ENCODE measurements around the gene CSTF2T. TPM values are rescaled to one million over a fixed set of nuclear protein-coding genes. Genes with fewer than 3 reads are reported as not detected.

The CSTF2T gene
- total RNA-seq, 1 donor from 2014 or later = 21.3 TPM

GRCh38 chr10:51663086-51663485 lies 36.3 kb downstream of the CSTF2T start:
- no peak for ATAC-seq
- intact Hi-C loops (cut with DNase I) = no loop called here
- no peak for DNase-seq (ENCODE audit: missing footprints)

- intact Hi-C loops (cut with DNase I) = no loop called here
- ATAC-seq (no peak), DNase-seq (ENCODE audit: missing footprints) (no peak)
These were observed 40.1 kb downstream of the CSTF2T start for GRCh38 chr10:51659344-51659743.

DNA sequence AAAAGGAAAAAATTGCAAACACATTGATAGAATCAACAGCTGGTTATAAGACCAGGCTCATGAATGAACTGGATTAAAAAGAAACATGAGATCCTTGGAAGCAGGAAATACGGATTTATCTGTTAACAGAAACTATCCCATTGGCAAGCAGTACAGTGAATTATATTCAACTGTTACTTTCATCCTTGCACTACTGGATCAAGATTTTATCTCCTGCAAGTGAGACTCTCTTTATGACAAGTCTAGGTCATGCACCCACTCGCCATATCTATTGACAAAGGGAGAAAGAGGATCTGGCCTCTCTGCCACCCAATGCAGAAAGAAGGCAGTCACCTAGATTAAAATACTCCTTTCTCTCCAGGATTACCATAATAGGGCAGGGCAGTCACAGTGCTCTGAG lies 41.4 kb downstream of the CSTF2T start:
- no peak for DNase-seq (ENCODE audit: missing footprints)
- peak; percentile 28 for ATAC-seq
- intact Hi-C loops (cut with DNase I) = no loop called here

- DNase-seq (ENCODE audit: missing footprints) (no peak), ATAC-seq (no peak)
- intact Hi-C loops (cut with DNase I) = no loop called here
These were observed 42.9 kb downstream of the CSTF2T start for GRCh38 chr10:51656503-51656902.

- intact Hi-C loops (cut with DNase I) = no loop called here
- DNase-seq (ENCODE audit: missing footprints) (no peak), ATAC-seq (no peak)
These were observed 44.5 kb downstream of the CSTF2T start for GRCh38 chr10:51654918-51655317.

DNA sequence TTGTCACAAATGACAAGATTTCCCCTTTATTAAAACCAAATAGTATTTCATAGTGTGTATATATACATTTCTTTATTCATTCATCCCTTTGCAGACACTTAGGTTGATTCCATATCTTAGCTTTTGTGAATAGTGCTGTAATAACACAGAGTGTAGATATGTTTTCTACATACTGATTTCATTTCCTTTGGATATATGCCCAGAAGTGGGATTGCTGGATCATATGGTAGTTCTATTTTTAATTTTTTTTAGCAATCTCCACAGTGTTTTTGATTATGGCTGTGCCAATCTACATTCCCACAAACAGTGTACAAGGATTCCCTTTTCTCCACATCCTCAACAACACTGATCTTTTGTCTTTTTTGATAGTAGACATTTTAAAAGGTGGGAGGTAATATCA lies 46.4 kb downstream of the CSTF2T start:
- ATAC-seq = no peak
- intact Hi-C loops (cut with DNase I) = no loop called here

DNA sequence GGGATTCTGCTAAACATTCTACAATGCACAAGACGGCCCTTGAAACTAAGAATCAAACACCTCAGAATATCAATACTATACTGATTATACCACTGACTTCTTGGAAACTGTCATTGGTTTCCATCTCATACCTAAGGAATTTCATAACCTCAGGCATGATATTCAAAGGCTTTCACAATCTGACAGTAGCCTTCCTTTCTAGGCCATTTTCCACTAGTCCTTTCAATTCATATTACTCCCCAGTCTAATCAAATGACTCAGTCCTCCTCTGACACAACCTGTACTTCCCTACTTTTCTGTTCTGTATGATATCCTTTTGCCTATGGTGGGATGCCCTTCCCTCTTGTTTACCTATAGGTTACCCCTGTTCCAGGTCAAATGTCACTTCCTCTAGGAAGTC lies 48.3 kb downstream of the CSTF2T start:
- no peak for DNase-seq (ENCODE audit: missing footprints)
- intact Hi-C loops (cut with DNase I) = no loop called here

More for the DNA sequence above, 46.4 kb downstream of the CSTF2T start:
- no peak for DNase-seq (ENCODE audit: missing footprints)

DNA sequence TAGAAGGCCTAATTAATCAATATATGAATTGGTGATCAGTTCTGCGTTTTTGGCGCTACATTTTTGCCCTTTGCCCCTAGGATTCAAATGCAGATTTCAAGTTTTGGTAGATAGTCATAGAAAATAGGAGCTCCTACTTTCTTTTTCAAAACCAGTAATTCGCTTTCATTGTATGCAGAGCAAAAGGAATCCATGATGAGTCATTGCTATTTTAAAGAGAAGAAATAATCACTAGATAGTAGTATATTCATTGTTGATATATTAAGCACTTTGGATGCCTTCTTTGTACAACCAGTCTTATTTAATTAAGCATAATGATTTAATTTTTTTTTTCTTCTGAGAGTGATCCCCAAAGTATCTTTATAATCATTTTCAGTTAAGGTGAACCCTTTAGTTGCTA lies 50.3 kb downstream of the CSTF2T start:
- ATAC-seq (no peak), DNase-seq (ENCODE audit: missing footprints) (no peak)
- intact Hi-C loops (cut with DNase I) = no loop called here

More for the DNA sequence above, 48.3 kb downstream of the CSTF2T start:
- ATAC-seq = no peak

Measured in Right ventricle myocardium inferior (tissue), 1 donor.